ENCODE results near the gene UBE2J2. TPM values are rescaled to one million over a fixed set of nuclear protein-coding genes. Genes with fewer than 3 reads are reported as not detected.

Gene UBE2J2
- polyA plus RNA-seq, 1 donor from 2014 or later: 79.7 TPM

- no peak overlapping the region for H3K9ac ChIP-seq (ENCODE audit: low read length)
- TF ChIP-seq SMC3 (conservative IDR thresholded peaks at IDR 0.05; ENCODE audit: poor library complexity): no peak
- TF ChIP-seq CTCF (IDR thresholded peaks at IDR 0.05; ENCODE audit: poor library complexity, severe bottlenecking): no peak
- TF ChIP-seq REST (IDR thresholded peaks at IDR 0.05; ENCODE audit: borderline replicate concordance): no peak
- H3K27me3 ChIP-seq (ENCODE audit: insufficient read depth, low read depth, low read length): no peaks in the 10 kb centered on the region
- H3K79me2 ChIP-seq (replicated peaks; ENCODE audit: insufficient read depth, low read length): peaks cover 12% of the 10 kb centered on the region
- H3K36me3 ChIP-seq (ENCODE audit: insufficient read depth, low read length): no peaks in the 10 kb centered on the region
- no peaks in the 10 kb centered on the region for H3F3A ChIP-seq (ENCODE audit: insufficient read depth, low read length, poor library complexity, severe bottlenecking)
- H4K20me1 ChIP-seq (ENCODE audit: insufficient read depth): no peaks in the 10 kb centered on the region
- H3K4me3 ChIP-seq (ENCODE audit: low read length): no peak overlapping the region
- H3K9me3 ChIP-seq (ENCODE audit: low read length): no peaks in the 10 kb centered on the region
- no peak overlapping the region for H2AFZ ChIP-seq (ENCODE audit: low read depth, low read length)
- H3K9me2 ChIP-seq (ENCODE audit: insufficient read depth, low read length): no peaks in the 10 kb centered on the region
- no peak overlapping the region for H3K27ac ChIP-seq (ENCODE audit: low read length)
- H3K4me2 ChIP-seq (ENCODE audit: low read length): no peak overlapping the region
Measured at GRCh38 chr1:1225238-1225845, 48.3 kb downstream of the UBE2J2 start.

GRCh38 chr1:1223891-1224290 is 49.8 kb downstream of the UBE2J2 start:
- Histone ChIP-seq H2AFZ (ENCODE audit: low read depth, low read length) (no peak overlapping the region), H3K9me2 (ENCODE audit: insufficient read depth, low read length) (no peaks in the 10 kb centered on the region), H3K36me3 (ENCODE audit: insufficient read depth, low read length) (no peaks in the 10 kb centered on the region), H4K20me1 (ENCODE audit: insufficient read depth) (no peaks in the 10 kb centered on the region), H3K4me2 (ENCODE audit: low read length) (no peak overlapping the region), H3K9me3 (ENCODE audit: low read length) (no peaks in the 10 kb centered on the region), H3K27ac (ENCODE audit: low read length) (no peak overlapping the region), H3K79me2 (replicated peaks; ENCODE audit: insufficient read depth, low read length) (no peaks in the 10 kb centered on the region), H3K4me3 (ENCODE audit: low read length) (no peak overlapping the region), H3K27me3 (ENCODE audit: insufficient read depth, low read depth, low read length) (no peaks in the 10 kb centered on the region), H3K9ac (ENCODE audit: low read length) (no peak overlapping the region), H3F3A (ENCODE audit: insufficient read depth, low read length, poor library complexity, severe bottlenecking) (no peaks in the 10 kb centered on the region)
- no peak for TF ChIP-seq EP300 (conservative IDR thresholded peaks at IDR 0.05; ENCODE audit: poor library complexity, severe bottlenecking)
- no peak for TF ChIP-seq TAF1 (IDR thresholded peaks at IDR 0.05; ENCODE audit: low read depth)
- no peak for TF ChIP-seq CTCF (IDR thresholded peaks at IDR 0.05; ENCODE audit: poor library complexity, severe bottlenecking)
- TF ChIP-seq EZH2 (IDR thresholded peaks at IDR 0.05; ENCODE audit: borderline replicate concordance, insufficient read depth, low read length, poor library complexity, severe bottlenecking): no peak
- TF ChIP-seq MXI1 (conservative IDR thresholded peaks at IDR 0.05; ENCODE audit: poor library complexity, severe bottlenecking): no peak
- TF ChIP-seq REST (IDR thresholded peaks at IDR 0.05; ENCODE audit: borderline replicate concordance): no peak
- no peak for TF ChIP-seq SMC3 (conservative IDR thresholded peaks at IDR 0.05; ENCODE audit: poor library complexity)
- TF ChIP-seq RAD21 (conservative IDR thresholded peaks at IDR 0.05): no peak
- TF ChIP-seq POLR2AphosphoS5 (IDR thresholded peaks at IDR 0.05): no peak

Measured in neural cell (in vitro differentiated cells).